ENCODE data around the gene C19orf73.
A peak's percentile ranks its signal among the peaks of the same experiment; 100 is the strongest.

Gene C19orf73

GRCh38 chr19:49107625-49108459 is 11.1 kb downstream of the C19orf73 start:
- DNase-seq (ENCODE audit: insufficient read length, low spot score) (no peak), FAIRE-seq (no peak)
- TF ChIP-seq POLR2A (IDR thresholded peaks at IDR 0.05; ENCODE audit: low read depth, low read length), result no peak

- TF ChIP-seq POLR2A (IDR thresholded peaks at IDR 0.05; ENCODE audit: low read depth, low read length), result no peak
- DNase-seq (ENCODE audit: insufficient read length, low spot score), result no peak
- FAIRE-seq, result no peak
These were observed 12.3 kb downstream of the C19orf73 start for GRCh38 chr19:49106648-49107135.

DNA sequence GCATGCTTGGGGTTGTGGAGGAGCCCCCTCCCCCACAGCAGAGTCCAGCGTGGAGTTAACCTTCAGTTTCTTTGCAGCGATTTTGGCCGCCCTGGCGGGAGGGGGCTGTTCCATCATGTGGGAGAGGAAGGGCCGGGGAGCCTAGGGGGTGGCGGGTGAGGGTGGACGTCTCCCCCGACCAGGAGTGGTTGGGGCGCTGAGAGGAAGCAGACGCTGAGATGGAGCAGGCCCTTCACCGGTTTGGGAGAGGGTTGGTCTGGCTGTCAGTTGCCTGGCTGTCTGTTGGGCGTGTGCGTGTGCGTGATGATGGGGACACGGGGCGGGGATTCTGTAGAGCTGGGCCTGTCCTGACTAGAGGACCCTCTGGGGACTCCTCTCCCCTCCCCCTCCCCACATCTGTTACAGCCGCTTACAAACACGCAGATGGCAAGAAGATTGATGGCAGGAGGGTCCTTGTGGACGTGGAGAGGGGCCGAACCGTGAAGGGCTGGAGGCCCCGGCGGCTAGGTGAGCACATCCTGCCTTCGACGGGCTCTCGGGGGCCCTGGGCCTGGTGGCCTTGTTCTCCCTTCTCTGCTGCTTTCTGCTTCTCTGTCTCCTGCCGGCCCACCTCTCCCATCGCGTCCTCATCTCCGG is 14.6 kb downstream of the C19orf73 start:
- DNase-seq (ENCODE audit: insufficient read length, low spot score), result no peak
- TF ChIP-seq POLR2A (IDR thresholded peaks at IDR 0.05; ENCODE audit: low read depth, low read length), result no peak
- FAIRE-seq, result no peak

GRCh38 chr19:49103331-49104085 is 15.4 kb downstream of the C19orf73 start:
- FAIRE-seq, result no peak
- DNase-seq (ENCODE audit: insufficient read length, low spot score), result no peak
- TF ChIP-seq POLR2A (IDR thresholded peaks at IDR 0.05; ENCODE audit: low read depth, low read length), result no peak

GRCh38 chr19:49102303-49102702 is 16.6 kb downstream of the C19orf73 start:
- no peak for TF ChIP-seq POLR2A (IDR thresholded peaks at IDR 0.05; ENCODE audit: low read depth, low read length)
- no peak for DNase-seq (ENCODE audit: insufficient read length, low spot score)
- no peak for FAIRE-seq

DNA sequence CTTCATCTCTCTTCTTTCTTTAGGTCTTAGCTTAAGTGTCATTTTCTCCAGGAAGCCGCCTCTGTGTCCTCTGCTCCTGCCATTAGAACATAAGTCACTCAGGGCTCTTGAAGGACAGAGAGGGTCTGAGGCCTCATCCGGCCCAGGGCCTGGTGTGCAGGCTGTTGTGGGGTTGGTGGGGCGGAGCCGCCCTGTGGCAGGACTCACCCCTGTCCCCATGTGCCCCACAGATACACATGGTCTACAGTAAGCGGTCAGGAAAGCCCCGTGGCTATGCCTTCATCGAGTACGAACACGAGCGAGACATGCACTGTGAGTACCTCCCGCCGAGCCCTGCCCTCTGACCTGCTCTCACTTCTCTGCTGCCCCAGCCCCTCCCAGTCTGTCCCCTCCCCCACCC is 17.8 kb downstream of the C19orf73 start:
- FAIRE-seq, result no peak
- TF ChIP-seq POLR2A (IDR thresholded peaks at IDR 0.05; ENCODE audit: low read depth, low read length), result no peak
- DNase-seq (ENCODE audit: insufficient read length, low spot score), result no peak

GRCh38 chr19:49098795-49099194 is 20.1 kb downstream of the C19orf73 start:
- TF ChIP-seq POLR2A (IDR thresholded peaks at IDR 0.05; ENCODE audit: low read depth, low read length), result no peak
- FAIRE-seq (no peak), DNase-seq (ENCODE audit: insufficient read length, low spot score) (no peak)

- DNase-seq (ENCODE audit: insufficient read length, low spot score) (peak; percentile 62), FAIRE-seq (peak; percentile 52)
- TF ChIP-seq POLR2A (IDR thresholded peaks at IDR 0.05; ENCODE audit: low read depth, low read length), result no peak
These were observed 21.3 kb downstream of the C19orf73 start for GRCh38 chr19:49097453-49098288.

DNA sequence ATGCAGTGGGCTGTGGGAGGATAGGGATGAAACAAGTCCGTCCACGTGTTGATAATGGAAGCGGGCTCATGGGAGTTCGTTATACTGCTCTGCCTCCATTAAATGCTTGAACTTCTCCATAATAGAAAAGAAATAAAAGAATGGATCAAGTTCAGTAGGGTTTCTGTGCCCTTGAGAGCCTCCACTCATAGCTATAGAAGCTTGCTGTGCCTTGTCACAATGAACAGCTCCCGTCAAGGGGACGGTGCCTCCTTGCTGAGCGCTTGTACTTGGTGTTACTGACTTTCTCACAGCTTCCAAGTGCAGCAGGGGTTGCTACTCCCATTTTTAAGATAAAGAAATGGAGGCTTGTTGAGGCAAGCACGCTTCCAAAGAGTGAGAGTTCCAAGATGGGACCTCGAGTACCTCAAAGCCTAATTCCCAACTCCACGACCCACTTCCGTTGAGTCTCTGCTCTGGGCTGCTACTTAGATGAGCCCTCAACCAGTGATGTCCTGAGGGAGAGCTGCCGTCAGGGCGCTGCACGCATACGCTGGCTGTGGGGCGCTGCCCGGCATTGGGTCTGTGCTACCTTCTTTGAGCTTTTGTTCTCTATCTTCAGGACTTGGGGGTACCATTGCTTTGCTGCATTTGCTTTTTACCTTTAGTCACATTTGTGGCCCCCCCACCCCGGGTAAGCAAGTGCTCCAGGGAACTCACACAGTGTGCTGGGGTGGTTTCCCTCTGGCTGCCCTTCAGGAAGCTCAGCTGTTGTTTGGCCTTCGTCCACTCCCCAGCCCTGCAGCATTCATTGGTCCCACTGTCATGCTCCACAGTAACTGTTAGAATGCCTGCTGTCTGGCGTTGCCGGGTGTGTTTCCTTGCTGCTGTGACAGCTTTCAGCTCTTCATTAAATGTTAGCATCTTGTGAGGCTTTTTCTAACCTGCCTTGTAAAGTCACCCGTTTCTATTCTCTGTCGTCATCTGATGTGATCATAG is 24.1 kb downstream of the C19orf73 start:
- no peak for DNase-seq (ENCODE audit: insufficient read length, low spot score)
- TF ChIP-seq POLR2A (IDR thresholded peaks at IDR 0.05; ENCODE audit: low read depth, low read length), result no peak
- no peak for FAIRE-seq

DNA sequence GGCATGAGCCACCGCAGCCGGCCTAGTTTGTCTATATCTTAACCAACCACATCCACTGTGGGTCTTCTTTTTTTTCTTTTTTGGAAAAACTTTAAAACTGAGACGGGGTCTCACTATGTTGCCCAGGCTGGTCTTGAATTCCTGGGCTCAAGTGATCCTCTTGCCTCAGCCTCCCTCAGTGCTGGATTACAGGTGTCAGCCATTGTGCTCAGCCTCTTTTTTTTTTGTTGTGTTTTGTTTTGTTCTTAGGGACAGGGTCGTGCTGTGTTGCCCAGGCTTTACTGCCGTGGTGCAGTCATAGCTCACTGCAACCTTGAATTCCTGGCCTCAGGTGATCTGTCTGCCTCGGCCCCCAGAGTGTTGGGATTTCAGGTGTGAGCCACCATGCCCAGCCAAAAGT is 26.3 kb downstream of the C19orf73 start:
- no peak for TF ChIP-seq POLR2A (IDR thresholded peaks at IDR 0.05; ENCODE audit: low read depth, low read length)
- FAIRE-seq, result no peak
- no peak for DNase-seq (ENCODE audit: insufficient read length, low spot score)

DNA sequence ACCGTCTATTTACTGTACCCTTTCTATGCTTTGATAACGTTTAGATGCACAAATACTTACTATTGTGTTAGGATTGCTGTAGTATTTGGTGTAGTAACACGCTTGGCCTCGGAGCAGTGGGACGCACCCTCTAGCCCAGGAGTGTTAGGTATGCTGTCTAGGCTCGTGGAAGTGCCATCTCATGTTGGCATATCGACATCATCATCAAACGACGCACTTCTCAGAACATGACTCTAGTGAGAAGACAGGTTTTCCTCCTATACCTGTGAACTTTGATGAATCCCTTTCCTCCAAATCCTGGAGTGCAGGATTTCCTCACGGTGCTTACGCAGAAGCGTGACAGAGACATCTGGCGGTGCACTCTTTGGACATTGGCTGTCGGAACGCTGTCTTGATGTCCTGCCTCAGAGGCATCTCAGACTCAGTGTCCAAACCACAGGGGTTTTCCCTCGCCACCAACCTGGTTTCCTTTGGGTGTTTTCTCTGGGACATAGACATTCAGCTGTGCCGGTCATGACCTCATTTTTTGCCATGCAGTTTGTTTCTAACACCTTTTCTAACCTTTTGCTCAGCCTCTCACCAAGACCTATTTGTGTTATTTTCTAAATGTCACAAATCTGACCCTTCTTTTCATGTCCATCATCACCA is 27.4 kb downstream of the C19orf73 start:
- FAIRE-seq, result no peak
- DNase-seq (ENCODE audit: insufficient read length, low spot score), result no peak
- TF ChIP-seq POLR2A (IDR thresholded peaks at IDR 0.05; ENCODE audit: low read depth, low read length), result no peak

GRCh38 chr19:49086296-49086695 is 32.6 kb downstream of the C19orf73 start:
- DNase-seq (ENCODE audit: insufficient read length, low spot score) (no peak), FAIRE-seq (no peak)
- no peak for TF ChIP-seq POLR2A (IDR thresholded peaks at IDR 0.05; ENCODE audit: low read depth, low read length)
